K562 (cell line): ENCODE results near the gene LONP1. TPM values are rescaled to one million over a fixed set of nuclear protein-coding genes. Genes with fewer than 3 reads are reported as not detected.
A peak's percentile ranks its signal among the peaks of the same experiment; 100 is the strongest.

ENCODE experiments used
- BCOR ChIP-seq: fragments of 450-650 bp; IDR thresholded peaks from 2 replicates; pipeline ENCODE4 v1.6.1; 2016
- CHD1 ChIP-seq: fragments of 200-600 bp; sonication (generic); IDR thresholded peaks from one replicate; pipeline ENCODE4 v1.6.1; 2012; ENCODE audit warnings: mild to moderate bottlenecking, moderate library complexity, low read length, inconsistent platforms
- DPF2 ChIP-seq: fragments of 450-650 bp; IDR thresholded peaks from 2 replicates; pipeline ENCODE4 v1.6.1; 2016
- ERF ChIP-seq: fragments of 450-650 bp; formaldehyde crosslinking; IDR thresholded peaks from 2 replicates; pipeline ENCODE4 v1.4.0; 2020; ENCODE audit warnings: mild to moderate bottlenecking, mixed read lengths
- NR0B1 ChIP-seq: fragments of 450-650 bp; IDR thresholded peaks from one replicate; pipeline ENCODE4 v1.6.1; 2018; ENCODE audit warnings: mild to moderate bottlenecking, moderate library complexity; ENCODE audit not compliant: partially characterized antibody
- OTX1 ChIP-seq: fragments of 450-650 bp; formaldehyde crosslinking; IDR thresholded peaks from 2 replicates; pipeline ENCODE4 v1.4.0; 2022; ENCODE audit warnings: mild to moderate bottlenecking
- PTTG1 ChIP-seq: fragments of 450-650 bp; IDR thresholded peaks from 2 replicates; pipeline ENCODE4 v1.6.1; 2016; ENCODE audit warnings: low read depth, mild to moderate bottlenecking, missing genetic modification characterization, missing compliant biosample characterization
- SMARCA5 ChIP-seq: fragments of 450-650 bp; IDR thresholded peaks from 2 replicates; pipeline ENCODE4 v1.6.1; 2016
- TGIF2 ChIP-seq: sonication (generic); formaldehyde crosslinking; IDR thresholded peaks from 2 replicates; pipeline ENCODE4 v1.8.1; 2022; ENCODE audit warnings: mild to moderate bottlenecking, missing genetic modification reagents, moderate library complexity
- TSC22D4 ChIP-seq: fragments of 450-650 bp; IDR thresholded peaks from 2 replicates; pipeline ENCODE4 v1.6.1; 2016; ENCODE audit warnings: missing genetic modification characterization, missing biosample characterization, control low read depth
- ZNF41 ChIP-seq: fragments of 250-450 bp; sonication (Bioruptor Pico); conservative IDR thresholded peaks from 2 replicates; pipeline ENCODE4 v1.4.0; 2020; ENCODE audit warnings: mild to moderate bottlenecking
- ZNF695 ChIP-seq: fragments of 450-650 bp; formaldehyde crosslinking; IDR thresholded peaks from 2 replicates; pipeline ENCODE4 v1.4.0; 2020; ENCODE audit warnings: mild to moderate bottlenecking, moderate library complexity
- polyA plus RNA-seq, 8 experiments: library from polyadenylated mRNA; depleted of rRNA in 4 of 8; stranded (reverse) in 5 of 8; unstranded in 3 of 8; fragments of >200 nt; fragmentation: Nextera tagmentation in 2 of 8; fragmentation: Illumina TruSeq in 1 of 8; extraction: Ambion mirVana in 2 of 8; extraction: Trizol in 1 of 8; gene quantifications; 2 replicates each; pipeline versions ENCODE4 v1.2.1 to v1.2.3, GENCODE V29; 2011 to 2014; ENCODE audit warnings: inconsistent platforms in 1 of 8, missing spikeins in 1 of 8
- total RNA-seq, 7 experiments: library from RNA; depleted of rRNA in 6 of 7; stranded (reverse); fragments of >200 nt in 6 of 7; fragmentation: Illumina TruSeq in 2 of 7; extraction: Trizol in 2 of 7; gene quantifications; 2 replicates each; pipeline versions ENCODE4 v1.2.1 to v1.2.3, GENCODE V29; 2011 to 2021; ENCODE audit warnings: low replicate concordance in 1 of 7
- TF ChIP-seq, protein P1 (sequence below), 2 experiments: fragments of 450-650 bp in 1 of 2; sonication (generic) in 1 of 2; formaldehyde crosslinking in 1 of 2; IDR thresholded peaks; 2 replicates each; pipeline versions ENCODE4 v1.7.1 to v1.9.0; 2016 to 2022; ENCODE audit warnings: inconsistent platforms in 1 of 2, mild to moderate bottlenecking in 1 of 2, missing genetic modification reagents in 1 of 2
- TF ChIP-seq, protein P2 (sequence below): IDR thresholded peaks from 2 replicates; pipeline ENCODE4 v1.6.1; 2011; ENCODE audit warnings: borderline replicate concordance, low read depth, mild to moderate bottlenecking, moderate library complexity, low read length; ENCODE audit not compliant: insufficient read depth, poor library complexity, severe bottlenecking
- TF ChIP-seq, protein P3 (sequence below): fragments of 250-450 bp; sonication (Bioruptor Pico); IDR thresholded peaks from 2 replicates; pipeline ENCODE4 v1.5.0; 2020; ENCODE audit warnings: mild to moderate bottlenecking

Gene LONP1
- total and polyA plus RNA-seq, 9 of the 15 experiments (the other 6 are each of a cell fraction or from before 2014, with no cell fraction given): 1.1 to 238 (median 84.5) TPM

GRCh38 chr19:5680084-5680436 lies 39.9 kb downstream of the LONP1 start (continued):
- TF ChIP-seq, protein P1, sequence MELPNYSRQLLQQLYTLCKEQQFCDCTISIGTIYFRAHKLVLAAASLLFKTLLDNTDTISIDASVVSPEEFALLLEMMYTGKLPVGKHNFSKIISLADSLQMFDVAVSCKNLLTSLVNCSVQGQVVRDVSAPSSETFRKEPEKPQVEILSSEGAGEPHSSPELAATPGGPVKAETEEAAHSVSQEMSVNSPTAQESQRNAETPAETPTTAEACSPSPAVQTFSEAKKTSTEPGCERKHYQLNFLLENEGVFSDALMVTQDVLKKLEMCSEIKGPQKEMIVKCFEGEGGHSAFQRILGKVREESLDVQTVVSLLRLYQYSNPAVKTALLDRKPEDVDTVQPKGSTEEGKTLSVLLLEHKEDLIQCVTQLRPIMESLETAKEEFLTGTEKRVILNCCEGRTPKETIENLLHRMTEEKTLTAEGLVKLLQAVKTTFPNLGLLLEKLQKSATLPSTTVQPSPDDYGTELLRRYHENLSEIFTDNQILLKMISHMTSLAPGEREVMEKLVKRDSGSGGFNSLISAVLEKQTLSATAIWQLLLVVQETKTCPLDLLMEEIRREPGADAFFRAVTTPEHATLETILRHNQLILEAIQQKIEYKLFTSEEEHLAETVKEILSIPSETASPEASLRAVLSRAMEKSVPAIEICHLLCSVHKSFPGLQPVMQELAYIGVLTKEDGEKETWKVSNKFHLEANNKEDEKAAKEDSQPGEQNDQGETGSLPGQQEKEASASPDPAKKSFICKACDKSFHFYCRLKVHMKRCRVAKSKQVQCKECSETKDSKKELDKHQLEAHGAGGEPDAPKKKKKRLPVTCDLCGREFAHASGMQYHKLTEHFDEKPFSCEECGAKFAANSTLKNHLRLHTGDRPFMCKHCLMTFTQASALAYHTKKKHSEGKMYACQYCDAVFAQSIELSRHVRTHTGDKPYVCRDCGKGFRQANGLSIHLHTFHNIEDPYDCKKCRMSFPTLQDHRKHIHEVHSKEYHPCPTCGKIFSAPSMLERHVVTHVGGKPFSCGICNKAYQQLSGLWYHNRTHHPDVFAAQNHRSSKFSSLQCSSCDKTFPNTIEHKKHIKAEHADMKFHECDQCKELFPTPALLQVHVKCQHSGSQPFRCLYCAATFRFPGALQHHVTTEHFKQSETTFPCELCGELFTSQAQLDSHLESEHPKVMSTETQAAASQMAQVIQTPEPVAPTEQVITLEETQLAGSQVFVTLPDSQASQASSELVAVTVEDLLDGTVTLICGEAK (IDR thresholded peaks at IDR 0.05): no peak
- TF ChIP-seq, protein P1 (CRISPR knock-in tag; IDR thresholded peaks at IDR 0.05): no peak
- TF ChIP-seq ZNF695 (CRISPR knock-in tag): 0 out of 2 replicates have a peak, but pooled peaks have one; percentile 55
- TF ChIP-seq, protein P2, sequence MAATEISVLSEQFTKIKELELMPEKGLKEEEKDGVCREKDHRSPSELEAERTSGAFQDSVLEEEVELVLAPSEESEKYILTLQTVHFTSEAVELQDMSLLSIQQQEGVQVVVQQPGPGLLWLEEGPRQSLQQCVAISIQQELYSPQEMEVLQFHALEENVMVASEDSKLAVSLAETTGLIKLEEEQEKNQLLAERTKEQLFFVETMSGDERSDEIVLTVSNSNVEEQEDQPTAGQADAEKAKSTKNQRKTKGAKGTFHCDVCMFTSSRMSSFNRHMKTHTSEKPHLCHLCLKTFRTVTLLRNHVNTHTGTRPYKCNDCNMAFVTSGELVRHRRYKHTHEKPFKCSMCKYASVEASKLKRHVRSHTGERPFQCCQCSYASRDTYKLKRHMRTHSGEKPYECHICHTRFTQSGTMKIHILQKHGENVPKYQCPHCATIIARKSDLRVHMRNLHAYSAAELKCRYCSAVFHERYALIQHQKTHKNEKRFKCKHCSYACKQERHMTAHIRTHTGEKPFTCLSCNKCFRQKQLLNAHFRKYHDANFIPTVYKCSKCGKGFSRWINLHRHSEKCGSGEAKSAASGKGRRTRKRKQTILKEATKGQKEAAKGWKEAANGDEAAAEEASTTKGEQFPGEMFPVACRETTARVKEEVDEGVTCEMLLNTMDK: no peak
- TF ChIP-seq, protein P3, sequence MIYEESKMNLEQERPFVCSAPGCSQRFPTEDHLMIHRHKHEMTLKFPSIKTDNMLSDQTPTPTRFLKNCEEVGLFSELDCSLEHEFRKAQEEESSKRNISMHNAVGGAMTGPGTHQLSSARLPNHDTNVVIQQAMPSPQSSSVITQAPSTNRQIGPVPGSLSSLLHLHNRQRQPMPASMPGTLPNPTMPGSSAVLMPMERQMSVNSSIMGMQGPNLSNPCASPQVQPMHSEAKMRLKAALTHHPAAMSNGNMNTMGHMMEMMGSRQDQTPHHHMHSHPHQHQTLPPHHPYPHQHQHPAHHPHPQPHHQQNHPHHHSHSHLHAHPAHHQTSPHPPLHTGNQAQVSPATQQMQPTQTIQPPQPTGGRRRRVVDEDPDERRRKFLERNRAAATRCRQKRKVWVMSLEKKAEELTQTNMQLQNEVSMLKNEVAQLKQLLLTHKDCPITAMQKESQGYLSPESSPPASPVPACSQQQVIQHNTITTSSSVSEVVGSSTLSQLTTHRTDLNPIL (CRISPR knock-in tag): peak; percentile 59; the same call in 1 of the 2 replicates
- TF ChIP-seq TSC22D4 (tag): no peak
- TF ChIP-seq SMARCA5: 0 out of 2 replicates have a peak, but pooled peaks have one; percentile 40
- TF ChIP-seq ERF (CRISPR knock-in tag): 0 out of 2 replicates have a peak, but pooled peaks have one; percentile 21
- TF ChIP-seq BCOR: peak; percentile 98
- TF ChIP-seq ZNF41 (CRISPR knock-in tag): 0 out of 2 replicates have a peak, but pooled peaks have one; percentile 35
- no peak for TF ChIP-seq NR0B1
- peak; percentile 23; the same call in 1 of the 2 replicates for TF ChIP-seq TGIF2 (CRISPR knock-in tag)
- 0 out of 2 replicates have a peak, but pooled peaks have one; percentile 29 for TF ChIP-seq DPF2
- peak; percentile 72 for TF ChIP-seq OTX1 (CRISPR knock-in tag)
- no peak for TF ChIP-seq PTTG1
- peak; percentile 76 for TF ChIP-seq CHD1
